H1 (cell line): ENCODE data around the gene NANOGP8. TPM values are rescaled to one million over a fixed set of nuclear protein-coding genes. Genes with fewer than 3 reads are reported as not detected.
A peak's percentile ranks its signal among the peaks of the same experiment; 100 is the strongest.
"Not testable (repeated sequence)": the region's sequence is repeated elsewhere in the genome, so short reads cannot be mapped to it uniquely, and the experiment has no call there.

Experiments used
- CTCF ChIA-PET: fragments of 300-600 bp; sonication (Branson Sonifier 250); formaldehyde crosslinking; loops from one replicate; lab custom pipeline; 2021; ENCODE audit not compliant: partially characterized antibody; lab: Charles Lee
- POLR2A ChIA-PET: fragments of 300-600 bp; sonication (Branson Sonifier 250); formaldehyde crosslinking; loops from one replicate; lab custom pipeline; 2021; ENCODE audit warnings: inconsistent platforms; ENCODE audit not compliant: partially characterized antibody; lab: Charles Lee
- DNase-seq, 2 experiments: peaks; one replicate each; pipeline versions ENCODE4 v3.0.0 to v3.0.0-alpha.2; 2010 to 2022; ENCODE audit warnings: low spot score in 2 of 2, low read depth in 1 of 2, mixed read lengths in 1 of 2
- FAIRE-seq: peaks from 2 replicates; lab custom pipeline; 2011; peaks lifted over from hg19 to GRCh38; lab: Jason Lieb, UNC
- H2AFZ ChIP-seq: 2 replicates; pipeline ENCODE4 v1.8.1; 2012; ENCODE audit warnings: low read length, inconsistent platforms
- H2AK5ac ChIP-seq: 2 replicates; pipeline ENCODE4 v1.6.1; 2013; ENCODE audit warnings: low read depth, low read length
- H2BK120ac ChIP-seq: replicated peaks from 2 replicates; pipeline ENCODE3; 2013; ENCODE audit warnings: low read depth, low read length, inconsistent platforms
- H2BK12ac ChIP-seq: 2 replicates; pipeline ENCODE4 v1.6.1; 2013; ENCODE audit warnings: low read depth, low read length
- H2BK15ac ChIP-seq: 2 replicates; pipeline ENCODE4 v1.6.1; 2013; ENCODE audit warnings: low read length
- H2BK20ac ChIP-seq: 2 replicates; pipeline ENCODE4 v1.6.1; 2013; ENCODE audit warnings: low read length
- H2BK5ac ChIP-seq: 2 replicates; pipeline ENCODE4 v1.6.1; 2013; ENCODE audit warnings: low read depth, low read length
- H3K14ac ChIP-seq: 2 replicates; pipeline ENCODE4 v1.6.1; 2013; ENCODE audit warnings: inconsistent platforms; ENCODE audit not compliant: insufficient read length
- H3K18ac ChIP-seq: 2 replicates; pipeline ENCODE4 v1.6.1; 2013; ENCODE audit warnings: low read length; ENCODE audit errors: extremely low read depth
- H3K23ac ChIP-seq: 2 replicates; pipeline ENCODE4 v1.6.1; 2013; ENCODE audit warnings: inconsistent platforms; ENCODE audit not compliant: insufficient read length
- H3K23me2 ChIP-seq: 2 replicates; pipeline ENCODE4 v1.6.1; 2013; ENCODE audit warnings: low read depth, low read length
- H3K27ac ChIP-seq: 2 replicates; pipeline ENCODE4 v1.6.1; 2011; ENCODE audit warnings: low read depth, low read length, inconsistent platforms
- H3K27me3 ChIP-seq, 4 experiments: replicated peaks in 1 of 4; 1 replicate in 1 of 4; 2 replicates in 3 of 4; pipeline versions ENCODE4 v1.6.1 to v1.8.1; 2011 to 2013; ENCODE audit warnings: low read length in 3 of 4, mild to moderate bottlenecking in 3 of 4, inconsistent platforms in 2 of 4, mixed read lengths in 2 of 4, moderate library complexity in 1 of 4; ENCODE audit not compliant: control insufficient read depth in 3 of 4, insufficient read depth in 3 of 4; ENCODE audit errors: extremely low read depth in 1 of 4
- H3K36me3 ChIP-seq, 4 experiments: 2 replicates each; pipeline versions ENCODE4 v1.6.1 to v1.8.1; 2011 to 2013; ENCODE audit warnings: mild to moderate bottlenecking in 4 of 4, low read length in 3 of 4, moderate library complexity in 2 of 4, control low read depth in 1 of 4, inconsistent platforms in 1 of 4; ENCODE audit not compliant: insufficient read depth in 4 of 4, control insufficient read depth in 2 of 4
- H3K4ac ChIP-seq: replicated peaks from 2 replicates; pipeline ENCODE3; 2013; ENCODE audit warnings: low read length, low read depth, mixed read lengths, inconsistent platforms; ENCODE audit not compliant: insufficient read length
- H3K4me1 ChIP-seq, 4 experiments: replicated peaks in 1 of 4; 1 replicate in 1 of 4; 2 replicates in 3 of 4; pipeline versions ENCODE4 v1.6.1 to v1.8.1; 2011 to 2013; ENCODE audit warnings: low read length in 3 of 4, inconsistent platforms in 2 of 4, mixed read lengths in 1 of 4; ENCODE audit not compliant: insufficient read depth in 4 of 4, control insufficient read depth in 3 of 4
- H3K4me2 ChIP-seq, 2 experiments: 2 replicates each; pipeline versions ENCODE4 v1.6.1 to v1.8.1; 2011 to 2013; ENCODE audit warnings: low read depth in 2 of 2, low read length in 2 of 2, control low read depth in 1 of 2, inconsistent platforms in 1 of 2, mild to moderate bottlenecking in 1 of 2; ENCODE audit not compliant: insufficient read depth in 1 of 2
- H3K4me3 ChIP-seq, 4 experiments: fragments of 200-600, 300-600 bp in 1 of 4; sonication (generic), shearing (Covaris generic), sonication (Bioruptor Twin) in 1 of 4; 2 replicates each; pipeline versions ENCODE4 v1.5.1 to v1.8.1; 2011 to 2016; ENCODE audit warnings: low read length in 4 of 4, low read depth in 3 of 4, control low read depth in 2 of 4, inconsistent platforms in 2 of 4, mild to moderate bottlenecking in 2 of 4, mixed read lengths in 1 of 4, moderate library complexity in 1 of 4; ENCODE audit not compliant: insufficient read depth in 2 of 4; ENCODE audit errors: extremely low read depth in 1 of 4
- H3K56ac ChIP-seq: replicated peaks from 2 replicates; pipeline ENCODE3; 2013; ENCODE audit warnings: low read depth, mild to moderate bottlenecking, mixed read lengths, low read length, inconsistent platforms; ENCODE audit not compliant: insufficient read length
- H3K79me1 ChIP-seq: 2 replicates; pipeline ENCODE4 v1.6.1; 2013; ENCODE audit warnings: low read depth, low read length, control low read depth
- H3K79me2 ChIP-seq, 2 experiments: 2 replicates each; pipeline versions ENCODE4 v1.6.1 to v1.8.1; 2012 to 2013; ENCODE audit warnings: low read length in 2 of 2, mild to moderate bottlenecking in 2 of 2, inconsistent platforms in 1 of 2; ENCODE audit not compliant: insufficient read depth in 2 of 2, control insufficient read depth in 1 of 2
- H3K9ac ChIP-seq, 4 experiments: replicated peaks in 1 of 4; 1 replicate in 1 of 4; 2 replicates in 3 of 4; pipeline versions ENCODE4 v1.6.1 to v1.8.1; 2011 to 2013; ENCODE audit warnings: low read depth in 3 of 4, low read length in 3 of 4, control low read depth in 2 of 4, mild to moderate bottlenecking in 2 of 4, moderate library complexity in 2 of 4, inconsistent platforms in 1 of 4; ENCODE audit errors: extremely low read depth in 1 of 4
- H3K9me3 ChIP-seq, 2 experiments: 2 replicates each; pipeline versions ENCODE4 v1.6.1 to v1.8.1; 2012 to 2013; ENCODE audit warnings: mild to moderate bottlenecking in 2 of 2, moderate library complexity in 2 of 2, control low read depth in 1 of 2, inconsistent platforms in 1 of 2, low read depth in 1 of 2, low read length in 1 of 2, mixed read lengths in 1 of 2; ENCODE audit not compliant: insufficient read depth in 2 of 2
- H4K20me1 ChIP-seq, 2 experiments: replicated peaks in 1 of 2; 2 replicates each; pipeline versions ENCODE3 to v1.8.1; 2011 to 2013; ENCODE audit warnings: inconsistent platforms in 2 of 2, low read length in 2 of 2, mild to moderate bottlenecking in 1 of 2; ENCODE audit not compliant: insufficient read depth in 2 of 2, control insufficient read depth in 1 of 2
- H4K5ac ChIP-seq: 2 replicates; pipeline ENCODE4 v1.6.1; 2013; ENCODE audit warnings: low read length, low read depth, mixed read lengths, inconsistent platforms; ENCODE audit not compliant: insufficient read length
- H4K8ac ChIP-seq: 2 replicates; pipeline ENCODE4 v1.8.0; 2013; ENCODE audit warnings: mild to moderate bottlenecking, moderate library complexity, low read length, inconsistent platforms; ENCODE audit not compliant: insufficient read depth; ENCODE audit errors: extremely low read depth
- H4K91ac ChIP-seq: replicated peaks from 2 replicates; pipeline ENCODE3; 2013; ENCODE audit warnings: low read length, mixed read lengths, inconsistent platforms; ENCODE audit not compliant: insufficient read length
- EP300 ChIP-seq, 2 experiments: IDR thresholded peaks; 1 replicate in 1 of 2; 2 replicates in 1 of 2; pipeline ENCODE4 v1.6.1; 2011 to 2012; ENCODE audit warnings: low read depth in 2 of 2, low read length in 2 of 2, mild to moderate bottlenecking in 2 of 2, borderline replicate concordance in 1 of 2, inconsistent platforms in 1 of 2, moderate library complexity in 1 of 2
- WGBS, 2 experiments: shearing (Covaris generic) in 1 of 2; methylation state at CpG; one replicate each; pipeline versions ENCODE4 v1.1.6 to v1.1.7; 2013 to 2015; ENCODE audit warnings: low lambda C conversion rate in 2 of 2, mixed read lengths in 2 of 2, inconsistent platforms in 1 of 2, low coverage in 1 of 2, missing lambda C conversion rate in 1 of 2; ENCODE audit not compliant: insufficient replicate concordance in 2 of 2, insufficient coverage in 1 of 2, insufficient read length in 1 of 2; ENCODE audit errors: extremely low coverage in 1 of 2, missing lambda C conversion rate in 1 of 2; 5-methylcytosine and 5-hydroxymethylcytosine counted together
- polyA plus RNA-seq, 7 experiments: library from polyadenylated mRNA; depleted of rRNA in 3 of 7; stranded (reverse) in 5 of 7; unstranded in 2 of 7; fragments of >200 nt in 5 of 7; fragments of 200-250 nt in 2 of 7; gene quantifications; 1 replicate in 5 of 7; 2 replicates in 1 of 7; 4 replicates in 1 of 7; pipeline versions ENCODE4 v1.2.1 to v1.2.3, GENCODE V29; 2011 to 2013; ENCODE audit warnings: missing spikeins in 2 of 7, mixed read lengths in 2 of 7
- total RNA-seq: library from RNA; stranded (reverse); fragmentation: NEBNext Ultra II Directional; extraction: Animal tissue kit (Norgen Biotek cat#: 25700); gene quantifications from 2 replicates; pipeline ENCODE4 v1.2.1, GENCODE V29; 2021

Gene NANOGP8
- total and polyA plus RNA-seq, 2 of the 8 experiments (the other 6 are each of a cell fraction or from before 2014, with no cell fraction given), result 23.3 to 40.6 TPM

DNA sequence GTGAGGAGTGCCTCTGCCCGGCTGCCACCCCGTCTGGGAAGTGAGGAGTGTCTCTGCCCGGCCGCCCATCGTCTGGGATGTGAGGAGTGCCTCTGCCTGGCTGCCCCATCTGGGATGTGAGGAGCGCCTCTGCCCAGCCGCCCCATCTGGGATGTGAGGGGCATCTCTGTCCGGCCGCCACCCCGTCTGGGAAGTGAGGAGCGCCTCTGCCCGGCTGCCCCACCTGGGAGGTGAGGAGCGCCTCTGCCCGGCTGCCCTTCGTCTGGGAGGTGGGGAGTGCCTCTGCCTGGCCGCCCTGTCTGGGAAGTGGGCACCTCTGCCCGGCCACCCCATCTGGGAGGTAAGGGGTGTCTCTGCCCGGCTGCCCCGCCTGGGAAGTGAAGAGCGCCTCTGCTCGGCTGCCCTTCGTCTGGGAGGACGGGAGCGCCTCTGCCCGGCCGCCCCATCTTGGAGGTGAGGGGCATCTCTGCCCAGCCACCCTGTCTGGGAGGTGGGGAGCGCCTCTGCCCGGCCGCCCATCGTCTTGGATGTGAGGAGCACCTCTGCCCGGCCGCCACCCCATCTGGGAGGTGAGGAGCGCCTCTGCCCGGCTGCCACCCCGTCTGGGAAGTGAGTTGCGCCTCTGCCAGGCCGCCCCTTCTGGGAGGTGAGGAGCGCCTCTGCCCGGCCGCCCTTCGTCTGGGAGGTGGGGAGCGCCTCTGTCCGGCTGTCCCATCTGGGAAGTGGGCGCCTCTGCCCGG is 3.3 kb downstream of the NANOGP8 start:
- H4K5ac ChIP-seq, H3K14ac ChIP-seq, H2BK12ac ChIP-seq, H2AFZ ChIP-seq, DNase-seq, H2AK5ac ChIP-seq, H3K23ac ChIP-seq, H3K23me2 ChIP-seq, H3K9ac ChIP-seq, H3K27ac ChIP-seq, H4K8ac ChIP-seq, H2BK15ac ChIP-seq, H2BK120ac ChIP-seq, H2BK20ac ChIP-seq, H4K20me1 ChIP-seq, H3K79me2 ChIP-seq, H3K27me3 ChIP-seq, H3K4ac ChIP-seq, H3K79me1 ChIP-seq, H4K91ac ChIP-seq, FAIRE-seq, H2BK5ac ChIP-seq, H3K18ac ChIP-seq, H3K4me3 ChIP-seq, H3K4me1 ChIP-seq, H3K4me2 ChIP-seq, CTCF ChIA-PET, H3K56ac ChIP-seq, POLR2A ChIA-PET: not testable (repeated sequence)
- WGBS, 2 experiments, result 92% methylated on average over 31 of the region's 45 CpGs; no CpG with 5 or more reads in 1 of the 2 experiments
- H3K9me3 ChIP-seq, result peaks cover 7 to 17% of the 10 kb centered on the region in 2 experiments; a peak in 3 of 4 replicates
- peak in 1 of 2 experiments; percentile 3; a peak in 1 of 3 replicates for TF ChIP-seq EP300 (IDR thresholded peaks at IDR 0.05; ENCODE audit: borderline replicate concordance in 1 of 2, low read depth in 2 of 2, low read length in 2 of 2)
- H3K36me3 ChIP-seq, result peaks cover 0 to 15% (median 0%) of the 10 kb centered on the region in 4 experiments; a peak in 1 of 8 replicates
